H1 (cell line): ENCODE measurements around the gene NFATC1. TPM values are rescaled to one million over a fixed set of nuclear protein-coding genes. Genes with fewer than 3 reads are reported as not detected.
A peak's percentile ranks its signal among the peaks of the same experiment; 100 is the strongest.

Source experiments
- ATF2 ChIP-seq: IDR thresholded peaks from 2 replicates; pipeline ENCODE4 v1.6.1; 2012; ENCODE audit warnings: low read length, inconsistent platforms
- CBX8 ChIP-seq: fragments of 300-800, 300-1000 bp; sonication (generic); IDR thresholded peaks from 2 replicates; pipeline ENCODE4 v1.7.1; 2016; ENCODE audit warnings: low read depth, low read length, borderline replicate concordance
- CEBPB ChIP-seq: IDR thresholded peaks from 2 replicates; pipeline ENCODE4 v1.6.1; 2012; ENCODE audit warnings: low read depth, low read length
- CHD7 ChIP-seq: fragments of 300-600 bp; sonication (generic); IDR thresholded peaks from 2 replicates; pipeline ENCODE4 v1.7.1; 2012; ENCODE audit warnings: low read length, moderate library complexity, mild to moderate bottlenecking, inconsistent platforms; ENCODE audit not compliant: insufficient replicate concordance
- JUND ChIP-seq: IDR thresholded peaks from 2 replicates; pipeline ENCODE4 v1.6.1; 2011; ENCODE audit warnings: mild to moderate bottlenecking, improper control_type of control experiment, low read length
- KDM1A ChIP-seq: fragments of 200-600, 300-600 bp; sonication (generic); IDR thresholded peaks from 2 replicates; pipeline ENCODE4 v1.7.1; 2016; ENCODE audit warnings: mild to moderate bottlenecking, low read length, borderline replicate concordance
- MAFK ChIP-seq: IDR thresholded peaks from 2 replicates; pipeline ENCODE4 v1.6.1; 2012; ENCODE audit warnings: low read depth, mild to moderate bottlenecking, improper control_type of control experiment, low read length
- SUZ12 ChIP-seq: fragments of 200-600 bp; sonication (generic); IDR thresholded peaks from 2 replicates; pipeline ENCODE4 v1.6.1; 2012; ENCODE audit warnings: mild to moderate bottlenecking, inconsistent platforms, low read length, moderate library complexity, mixed read lengths
- TBP ChIP-seq: IDR thresholded peaks from 2 replicates; pipeline ENCODE4 v1.6.1; 2011; ENCODE audit warnings: low read depth, low read length, improper control_type of control experiment
- polyA plus RNA-seq, 7 experiments: library from polyadenylated mRNA; depleted of rRNA in 3 of 7; stranded (reverse) in 5 of 7; unstranded in 2 of 7; fragments of >200 nt in 5 of 7; fragments of 200-250 nt in 2 of 7; gene quantifications; 1 replicate in 5 of 7; 2 replicates in 1 of 7; 4 replicates in 1 of 7; pipeline versions ENCODE4 v1.2.1 to v1.2.3, GENCODE V29; 2011 to 2013; ENCODE audit warnings: missing spikeins in 2 of 7, mixed read lengths in 2 of 7
- total RNA-seq: library from RNA; stranded (reverse); fragmentation: NEBNext Ultra II Directional; extraction: Animal tissue kit (Norgen Biotek cat#: 25700); gene quantifications from 2 replicates; pipeline ENCODE4 v1.2.1, GENCODE V29; 2021

The NFATC1 gene
- total and polyA plus RNA-seq, 2 of the 8 experiments (the other 6 are each of a cell fraction or from before 2014, with no cell fraction given) = 2.0 to 6.6 TPM

GRCh38 chr18:79420033-79420745, 24.5 kb downstream of the NFATC1 start (continued):
- TF ChIP-seq CHD7 (no peak), SUZ12 (no peak), KDM1A (no peak), TBP (no peak), ATF2 (peak; percentile 97), JUND (no peak), MAFK (no peak), CBX8 (no peak), CEBPB (no peak; the same call in 1 of the 2 replicates)
